ENCODE measurements around the gene SLC24A5. TPM values are rescaled to one million over a fixed set of nuclear protein-coding genes. Genes with fewer than 3 reads are reported as not detected.

Gene SLC24A5
- total RNA-seq, 1 donor from 2014 or later, result not detected

GRCh38 chr15:48103647-48104046, 17.1 kb upstream of the SLC24A5 start:
- Mint-ChIP-seq H3K27ac (no peak overlapping the region), H3K27me3 (ENCODE audit: insufficient read depth, low read depth) (peaks cover 6% of the 10 kb centered on the region), H3K9me3 (no peaks in the 10 kb centered on the region), H3K4me1 (peaks cover 3% of the 10 kb centered on the region), H3K4me3 (no peak overlapping the region), H3K36me3 (no peaks in the 10 kb centered on the region)
- H3K9ac ChIP-seq, result no peak overlapping the region
- no peaks in the 10 kb centered on the region for H3K9me3 ChIP-seq (ENCODE audit: low read depth)
- no peaks in the 10 kb centered on the region for H3K79me2 ChIP-seq (ENCODE audit: low read depth)
- H4K20me1 ChIP-seq (ENCODE audit: low read depth), result no peaks in the 10 kb centered on the region
- no peaks in the 10 kb centered on the region for H3K4me1 ChIP-seq
- H3K4me2 ChIP-seq, result no peak overlapping the region
- H3K4me3 ChIP-seq, result no peak overlapping the region
- no peak overlapping the region for H3K27ac ChIP-seq
- H3F3A ChIP-seq (ENCODE audit: low read depth), result no peaks in the 10 kb centered on the region
- TF ChIP-seq EZH2phosphoT487 (IDR thresholded peaks at IDR 0.05), result no peak
- TF ChIP-seq, protein P1, sequence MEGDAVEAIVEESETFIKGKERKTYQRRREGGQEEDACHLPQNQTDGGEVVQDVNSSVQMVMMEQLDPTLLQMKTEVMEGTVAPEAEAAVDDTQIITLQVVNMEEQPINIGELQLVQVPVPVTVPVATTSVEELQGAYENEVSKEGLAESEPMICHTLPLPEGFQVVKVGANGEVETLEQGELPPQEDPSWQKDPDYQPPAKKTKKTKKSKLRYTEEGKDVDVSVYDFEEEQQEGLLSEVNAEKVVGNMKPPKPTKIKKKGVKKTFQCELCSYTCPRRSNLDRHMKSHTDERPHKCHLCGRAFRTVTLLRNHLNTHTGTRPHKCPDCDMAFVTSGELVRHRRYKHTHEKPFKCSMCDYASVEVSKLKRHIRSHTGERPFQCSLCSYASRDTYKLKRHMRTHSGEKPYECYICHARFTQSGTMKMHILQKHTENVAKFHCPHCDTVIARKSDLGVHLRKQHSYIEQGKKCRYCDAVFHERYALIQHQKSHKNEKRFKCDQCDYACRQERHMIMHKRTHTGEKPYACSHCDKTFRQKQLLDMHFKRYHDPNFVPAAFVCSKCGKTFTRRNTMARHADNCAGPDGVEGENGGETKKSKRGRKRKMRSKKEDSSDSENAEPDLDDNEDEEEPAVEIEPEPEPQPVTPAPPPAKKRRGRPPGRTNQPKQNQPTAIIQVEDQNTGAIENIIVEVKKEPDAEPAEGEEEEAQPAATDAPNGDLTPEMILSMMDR (IDR thresholded peaks at IDR 0.05), result no peak
- no peak for TF ChIP-seq EZH2 (IDR thresholded peaks at IDR 0.05)
- H3K36me3 ChIP-seq, result no peaks in the 10 kb centered on the region
- DNase-seq (ENCODE audit: low spot score), result no peak
- no peak overlapping the region for H2AFZ ChIP-seq (replicated peaks)
- no peaks in the 10 kb centered on the region for H3K27me3 ChIP-seq

DNA sequence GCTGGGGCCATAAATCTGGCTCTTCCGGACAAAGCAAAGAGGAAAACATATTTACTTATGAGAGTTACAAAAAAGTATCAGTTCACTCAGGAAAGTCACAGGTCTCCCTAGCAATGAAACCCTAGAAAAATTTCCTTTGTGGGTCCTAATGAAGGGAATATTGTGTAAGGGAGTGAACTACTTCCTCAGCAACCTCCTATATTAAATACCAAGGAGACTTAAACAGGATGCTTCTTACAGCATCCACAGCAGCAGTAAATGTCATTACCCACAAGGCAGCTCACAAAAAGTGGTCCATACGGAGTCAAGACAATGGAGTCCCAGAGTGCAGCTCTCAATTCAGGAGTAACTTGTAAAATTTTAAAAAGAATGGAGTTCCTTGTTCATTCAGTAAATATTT, 14.9 kb upstream of the SLC24A5 start:
- Mint-ChIP-seq H3K4me3 (no peak overlapping the region), H3K27ac (no peak overlapping the region), H3K4me1 (peaks cover 13% of the 10 kb centered on the region), H3K36me3 (no peaks in the 10 kb centered on the region), H3K27me3 (ENCODE audit: insufficient read depth, low read depth) (peaks cover 6% of the 10 kb centered on the region), H3K9me3 (no peaks in the 10 kb centered on the region)
- no peaks in the 10 kb centered on the region for H3K4me1 ChIP-seq
- no peak overlapping the region for H3K4me3 ChIP-seq
- H3K4me2 ChIP-seq, result no peak overlapping the region
- no peaks in the 10 kb centered on the region for H3K9me3 ChIP-seq (ENCODE audit: low read depth)
- no peaks in the 10 kb centered on the region for H3K79me2 ChIP-seq (ENCODE audit: low read depth)
- no peaks in the 10 kb centered on the region for H3K36me3 ChIP-seq
- H3K9ac ChIP-seq, result no peak overlapping the region
- H3K27ac ChIP-seq, result no peak overlapping the region
- H2AFZ ChIP-seq (replicated peaks), result no peak overlapping the region
- no peak for DNase-seq (ENCODE audit: low spot score)
- H3K27me3 ChIP-seq, result no peaks in the 10 kb centered on the region
- H3F3A ChIP-seq (ENCODE audit: low read depth), result no peaks in the 10 kb centered on the region
- TF ChIP-seq, protein P1 (IDR thresholded peaks at IDR 0.05), result no peak
- TF ChIP-seq EZH2 (IDR thresholded peaks at IDR 0.05) (no peak), EZH2phosphoT487 (IDR thresholded peaks at IDR 0.05) (no peak)
- no peaks in the 10 kb centered on the region for H4K20me1 ChIP-seq (ENCODE audit: low read depth)

DNA sequence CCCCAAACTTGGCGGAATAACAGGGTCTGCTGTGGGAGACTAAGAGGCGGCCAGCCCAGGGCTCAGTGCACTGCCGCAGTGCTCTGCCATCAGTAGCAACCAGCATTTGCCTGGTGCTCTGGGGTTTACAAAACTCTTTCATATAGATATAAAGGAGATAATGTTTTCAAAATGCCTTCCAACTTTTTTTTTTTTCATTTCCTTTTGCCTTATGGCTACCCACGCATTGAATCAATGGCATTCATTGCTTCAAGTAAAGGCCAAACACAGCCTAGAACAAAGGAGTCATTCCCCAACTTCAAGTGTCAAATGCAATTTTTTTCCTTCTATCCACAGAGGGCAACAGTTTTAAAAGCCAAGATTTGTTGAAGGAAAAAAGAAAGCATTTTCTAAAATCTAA, 11.6 kb upstream of the SLC24A5 start:
- H3K27me3 Mint-ChIP-seq (ENCODE audit: insufficient read depth, low read depth), result peaks cover 8% of the 10 kb centered on the region
- no peak overlapping the region for H3K27ac ChIP-seq
- no peaks in the 10 kb centered on the region for H3K27me3 ChIP-seq
- H3K9ac ChIP-seq, result no peak overlapping the region
- no peaks in the 10 kb centered on the region for H3K9me3 Mint-ChIP-seq
- no peak overlapping the region for H3K4me2 ChIP-seq
- no peak overlapping the region for H3K27ac Mint-ChIP-seq
- H3K4me3 Mint-ChIP-seq, result no peak overlapping the region
- H3K4me1 Mint-ChIP-seq, result peaks cover 16% of the 10 kb centered on the region
- H2AFZ ChIP-seq (replicated peaks), result no peak overlapping the region
- peaks cover 5% of the 10 kb centered on the region for H3K4me1 ChIP-seq
- TF ChIP-seq EZH2phosphoT487 (IDR thresholded peaks at IDR 0.05), result no peak
- TF ChIP-seq EZH2 (IDR thresholded peaks at IDR 0.05), result no peak
- TF ChIP-seq, protein P1 (IDR thresholded peaks at IDR 0.05), result no peak
- no peaks in the 10 kb centered on the region for H4K20me1 ChIP-seq (ENCODE audit: low read depth)
- H3K36me3 ChIP-seq, result no peaks in the 10 kb centered on the region
- no peak overlapping the region for H3K4me3 ChIP-seq
- H3K36me3 Mint-ChIP-seq, result no peaks in the 10 kb centered on the region
- H3K9me3 ChIP-seq (ENCODE audit: low read depth), result no peaks in the 10 kb centered on the region
- no peak for DNase-seq (ENCODE audit: low spot score)
- H3F3A ChIP-seq (ENCODE audit: low read depth), result no peaks in the 10 kb centered on the region
- H3K79me2 ChIP-seq (ENCODE audit: low read depth), result no peaks in the 10 kb centered on the region
